ENCODE data around the gene CCDC170. TPM values are rescaled to one million over a fixed set of nuclear protein-coding genes. Genes with fewer than 3 reads are reported as not detected.

The CCDC170 gene
- polyA plus RNA-seq, 1 experiment, result 1.9 TPM

DNA sequence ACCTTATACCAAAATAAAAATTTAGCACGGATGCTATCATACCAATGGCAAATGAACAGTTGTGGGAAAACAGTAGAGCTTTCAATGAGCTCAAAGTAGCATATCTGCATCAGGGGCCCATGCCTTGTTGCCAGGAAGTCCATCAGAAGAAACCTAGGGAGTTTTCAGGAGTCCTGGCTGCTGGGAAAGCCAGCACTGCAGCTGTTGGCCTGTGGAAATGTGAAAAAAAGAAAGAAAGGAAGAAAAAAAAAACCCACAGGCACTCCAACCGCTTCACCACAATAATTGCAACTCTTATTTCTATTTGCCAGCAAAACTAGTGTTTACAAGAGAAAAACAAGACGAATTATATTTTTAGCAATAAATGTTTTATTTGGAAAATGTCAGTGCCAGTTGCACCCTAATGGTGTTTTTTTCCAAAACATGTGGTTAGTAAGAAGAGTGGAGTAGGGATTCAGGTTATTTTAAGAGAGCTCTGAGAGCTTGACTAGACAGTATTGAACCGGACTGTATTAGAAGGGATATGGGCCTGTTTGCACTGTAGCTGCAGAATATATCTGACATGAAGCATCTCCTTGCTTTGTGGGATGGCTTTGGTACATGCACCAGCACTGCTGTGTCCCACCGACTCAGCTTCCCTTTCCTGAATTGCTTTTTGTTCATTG, 137.3 kb downstream of the CCDC170 start:
- no peak overlapping the region for H3K27ac ChIP-seq (ENCODE audit: low read depth, low read length)
- no peak overlapping the region for H3K4me3 ChIP-seq (ENCODE audit: low read depth, low read length)
- POLR2A ChIA-PET, result no interaction called here
- DNase-seq (ENCODE audit: low read depth, low spot score), result no peak
- TF ChIP-seq, protein P1, sequence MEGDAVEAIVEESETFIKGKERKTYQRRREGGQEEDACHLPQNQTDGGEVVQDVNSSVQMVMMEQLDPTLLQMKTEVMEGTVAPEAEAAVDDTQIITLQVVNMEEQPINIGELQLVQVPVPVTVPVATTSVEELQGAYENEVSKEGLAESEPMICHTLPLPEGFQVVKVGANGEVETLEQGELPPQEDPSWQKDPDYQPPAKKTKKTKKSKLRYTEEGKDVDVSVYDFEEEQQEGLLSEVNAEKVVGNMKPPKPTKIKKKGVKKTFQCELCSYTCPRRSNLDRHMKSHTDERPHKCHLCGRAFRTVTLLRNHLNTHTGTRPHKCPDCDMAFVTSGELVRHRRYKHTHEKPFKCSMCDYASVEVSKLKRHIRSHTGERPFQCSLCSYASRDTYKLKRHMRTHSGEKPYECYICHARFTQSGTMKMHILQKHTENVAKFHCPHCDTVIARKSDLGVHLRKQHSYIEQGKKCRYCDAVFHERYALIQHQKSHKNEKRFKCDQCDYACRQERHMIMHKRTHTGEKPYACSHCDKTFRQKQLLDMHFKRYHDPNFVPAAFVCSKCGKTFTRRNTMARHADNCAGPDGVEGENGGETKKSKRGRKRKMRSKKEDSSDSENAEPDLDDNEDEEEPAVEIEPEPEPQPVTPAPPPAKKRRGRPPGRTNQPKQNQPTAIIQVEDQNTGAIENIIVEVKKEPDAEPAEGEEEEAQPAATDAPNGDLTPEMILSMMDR (IDR thresholded peaks at IDR 0.05; ENCODE audit: low read depth, low read length), result no peak
- no peaks in the 10 kb centered on the region for H3K27me3 ChIP-seq (ENCODE audit: control insufficient read depth, insufficient read depth, low read length)
- CTCF ChIA-PET, result no interaction called here
- no peaks in the 10 kb centered on the region for H3K9me3 ChIP-seq (ENCODE audit: control insufficient read depth, insufficient read depth, low read length)

DNA sequence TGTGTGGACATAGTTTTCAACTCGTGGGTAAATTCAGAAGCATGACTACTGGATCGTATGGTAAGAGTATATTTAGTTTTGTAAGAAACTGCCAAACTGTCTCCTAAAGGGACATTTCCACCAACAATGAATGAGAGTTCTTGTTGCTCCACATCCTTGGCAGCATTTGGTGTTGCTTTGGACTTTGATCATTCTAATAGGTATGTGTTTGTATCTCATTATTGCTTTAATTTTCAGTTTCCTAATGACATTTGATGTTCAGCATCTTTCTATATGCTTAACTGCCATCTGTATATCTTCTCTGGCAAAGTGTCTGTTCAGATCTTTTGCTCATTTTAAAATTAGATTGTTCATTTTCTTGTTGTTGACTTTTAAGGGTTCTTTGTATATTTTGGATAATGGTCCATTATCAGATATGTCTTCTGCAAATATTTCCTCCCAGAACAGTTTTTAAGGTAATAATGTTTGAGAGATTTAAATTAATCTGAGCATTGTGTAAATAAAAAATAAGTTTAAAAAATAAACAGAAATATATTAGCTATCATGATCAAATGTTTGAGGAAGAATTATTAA, 138.7 kb downstream of the CCDC170 start:
- ChIA-PET CTCF (no interaction called here), POLR2A (no interaction called here)
- H3K27me3 ChIP-seq (ENCODE audit: control insufficient read depth, insufficient read depth, low read length), result no peaks in the 10 kb centered on the region
- no peaks in the 10 kb centered on the region for H3K9me3 ChIP-seq (ENCODE audit: control insufficient read depth, insufficient read depth, low read length)
- no peak overlapping the region for H3K27ac ChIP-seq (ENCODE audit: low read depth, low read length)
- TF ChIP-seq, protein P1 (IDR thresholded peaks at IDR 0.05; ENCODE audit: low read depth, low read length), result no peak
- H3K4me3 ChIP-seq (ENCODE audit: low read depth, low read length), result no peak overlapping the region
- DNase-seq (ENCODE audit: low read depth, low spot score), result no peak

DNA sequence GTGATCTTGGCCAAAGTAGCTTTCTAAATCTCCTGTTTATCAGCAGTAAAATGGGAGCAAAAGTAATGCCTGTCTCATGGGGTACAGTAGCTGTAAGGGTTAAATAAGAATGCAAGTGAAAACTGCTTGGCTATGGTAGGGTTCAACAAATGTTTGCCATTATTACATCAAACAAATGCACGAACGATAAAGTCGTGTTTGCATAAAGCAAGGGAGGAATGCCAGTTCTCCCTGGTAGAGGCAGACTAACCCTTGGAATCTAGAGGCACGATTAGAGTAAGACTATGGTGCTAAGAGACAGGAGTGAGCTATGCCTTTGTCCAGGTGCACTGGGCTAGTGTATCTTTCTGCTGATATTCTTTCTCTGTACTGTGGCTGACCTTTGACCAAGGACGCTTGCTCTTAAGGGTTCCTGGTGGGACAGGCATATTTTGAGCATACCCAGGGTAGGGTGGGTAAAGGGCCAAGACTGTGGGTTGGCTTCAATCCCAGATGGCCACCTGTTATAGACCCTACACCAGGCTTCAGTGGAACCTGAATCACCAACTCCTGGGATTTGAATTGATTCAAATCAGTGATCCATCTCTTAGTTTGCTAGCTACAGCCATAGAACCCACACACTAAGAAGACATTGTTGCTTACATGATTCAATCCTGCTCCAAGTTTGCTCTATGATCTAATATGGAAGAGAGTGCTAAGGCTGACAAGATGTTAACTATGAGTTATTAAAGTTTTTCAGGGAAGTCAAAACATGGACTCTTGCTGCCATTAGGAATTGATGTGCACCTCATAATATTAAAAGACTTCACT, 139.9 kb downstream of the CCDC170 start:
- no peak for DNase-seq (ENCODE audit: low read depth, low spot score)
- ChIA-PET POLR2A (no interaction called here), CTCF (no interaction called here)
- Histone ChIP-seq H3K9me3 (ENCODE audit: control insufficient read depth, insufficient read depth, low read length) (no peaks in the 10 kb centered on the region), H3K4me3 (ENCODE audit: low read depth, low read length) (no peak overlapping the region), H3K27me3 (ENCODE audit: control insufficient read depth, insufficient read depth, low read length) (no peaks in the 10 kb centered on the region), H3K27ac (ENCODE audit: low read depth, low read length) (no peak overlapping the region)
- TF ChIP-seq, protein P1 (IDR thresholded peaks at IDR 0.05; ENCODE audit: low read depth, low read length), result no peak

DNA sequence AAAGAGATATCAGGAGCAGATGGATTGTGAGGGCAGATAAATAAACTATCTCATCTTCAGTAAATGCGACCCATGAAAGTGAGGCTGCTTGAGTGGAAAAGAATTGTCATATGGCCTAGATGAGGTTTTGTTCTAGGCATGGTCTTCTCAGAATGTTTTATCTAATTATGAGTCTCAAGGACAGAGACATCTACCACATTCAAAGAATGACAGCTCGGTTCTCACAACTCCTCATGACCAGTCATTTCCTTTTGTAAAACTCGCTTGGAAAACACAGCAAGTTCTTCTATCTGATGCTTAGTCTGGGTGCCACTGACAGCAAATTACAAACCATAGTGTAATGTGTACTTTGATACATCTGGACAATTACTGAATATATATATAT, 140.5 kb downstream of the CCDC170 start:
- TF ChIP-seq, protein P1 (IDR thresholded peaks at IDR 0.05; ENCODE audit: low read depth, low read length), result no peak
- no peak overlapping the region for H3K27ac ChIP-seq (ENCODE audit: low read depth, low read length)
- H3K27me3 ChIP-seq (ENCODE audit: control insufficient read depth, insufficient read depth, low read length), result no peaks in the 10 kb centered on the region
- POLR2A ChIA-PET, result no interaction called here
- CTCF ChIA-PET, result no interaction called here
- no peak for DNase-seq (ENCODE audit: low read depth, low spot score)
- H3K4me3 ChIP-seq (ENCODE audit: low read depth, low read length), result no peak overlapping the region
- no peaks in the 10 kb centered on the region for H3K9me3 ChIP-seq (ENCODE audit: control insufficient read depth, insufficient read depth, low read length)

DNA sequence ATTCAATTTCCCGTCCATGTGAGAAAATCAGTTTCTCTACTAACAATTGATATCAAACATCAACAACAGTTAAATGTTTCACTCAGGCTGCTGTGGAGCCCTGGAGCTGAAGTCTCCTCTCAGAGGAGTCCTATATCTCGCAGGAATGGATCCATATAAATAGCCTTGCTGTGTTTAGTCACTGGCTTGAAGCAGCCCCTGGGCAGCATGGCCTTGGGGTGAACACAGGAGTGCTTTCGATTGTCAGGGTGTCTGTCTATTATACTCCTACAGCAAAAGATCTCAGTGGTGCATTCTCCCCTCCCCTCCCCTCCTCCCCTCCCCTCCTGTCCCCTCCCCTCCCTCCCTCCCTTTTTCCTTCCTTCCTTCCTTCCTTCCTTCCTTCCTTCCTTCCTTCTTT, 141.9 kb downstream of the CCDC170 start:
- ChIA-PET POLR2A (no interaction called here), CTCF (no interaction called here)
- TF ChIP-seq, protein P1 (IDR thresholded peaks at IDR 0.05; ENCODE audit: low read depth, low read length), result no peak
- H3K4me3 ChIP-seq (ENCODE audit: low read depth, low read length), result no peak overlapping the region
- no peak overlapping the region for H3K27ac ChIP-seq (ENCODE audit: low read depth, low read length)
- no peaks in the 10 kb centered on the region for H3K9me3 ChIP-seq (ENCODE audit: control insufficient read depth, insufficient read depth, low read length)
- H3K27me3 ChIP-seq (ENCODE audit: control insufficient read depth, insufficient read depth, low read length), result no peaks in the 10 kb centered on the region
- no peak for DNase-seq (ENCODE audit: low read depth, low spot score)
